GM21390 (cell line): ENCODE results near the gene DAW1.
"Not testable (repeated sequence)": the region's sequence is repeated elsewhere in the genome, so short reads cannot be mapped to it uniquely, and the experiment has no call there.

ENCODE experiments used
- ATAC-seq: cut with Tn5 transposase; IDR thresholded peaks from one replicate; pipeline ENCODE4 v1.9.1; 2021; ENCODE audit not compliant: unreplicated experiment

Gene DAW1, protein sequence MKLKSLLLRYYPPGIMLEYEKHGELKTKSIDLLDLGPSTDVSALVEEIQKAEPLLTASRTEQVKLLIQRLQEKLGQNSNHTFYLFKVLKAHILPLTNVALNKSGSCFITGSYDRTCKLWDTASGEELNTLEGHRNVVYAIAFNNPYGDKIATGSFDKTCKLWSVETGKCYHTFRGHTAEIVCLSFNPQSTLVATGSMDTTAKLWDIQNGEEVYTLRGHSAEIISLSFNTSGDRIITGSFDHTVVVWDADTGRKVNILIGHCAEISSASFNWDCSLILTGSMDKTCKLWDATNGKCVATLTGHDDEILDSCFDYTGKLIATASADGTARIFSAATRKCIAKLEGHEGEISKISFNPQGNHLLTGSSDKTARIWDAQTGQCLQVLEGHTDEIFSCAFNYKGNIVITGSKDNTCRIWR

DNA sequence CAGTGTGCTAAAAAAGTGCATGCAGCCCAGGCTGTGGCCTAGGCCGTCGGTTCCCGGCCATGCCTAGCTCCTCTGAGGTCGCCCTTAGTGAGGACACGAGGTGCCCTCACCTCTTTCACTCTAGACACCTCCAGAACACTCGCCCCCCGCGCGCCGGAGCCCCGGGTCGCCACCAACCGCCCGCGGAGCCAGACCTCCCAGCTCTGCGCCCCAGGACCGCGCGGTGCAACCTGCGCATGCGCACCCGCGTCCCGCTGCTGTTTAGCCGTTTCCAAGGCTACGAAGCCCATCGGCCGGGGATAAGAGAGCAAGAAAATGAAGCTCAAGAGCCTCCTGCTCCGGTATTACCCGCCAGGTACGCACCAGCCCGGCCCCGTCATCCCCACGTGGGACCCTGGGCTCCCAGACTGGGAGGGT lies at the start of gene DAW1:
TSS of gene DAW1 (plus strand) at position 257 of the 417 bp plus-strand sequence. CDS start at position 316, 59 bp downstream.
- ATAC-seq: peak; percentile 61

DNA sequence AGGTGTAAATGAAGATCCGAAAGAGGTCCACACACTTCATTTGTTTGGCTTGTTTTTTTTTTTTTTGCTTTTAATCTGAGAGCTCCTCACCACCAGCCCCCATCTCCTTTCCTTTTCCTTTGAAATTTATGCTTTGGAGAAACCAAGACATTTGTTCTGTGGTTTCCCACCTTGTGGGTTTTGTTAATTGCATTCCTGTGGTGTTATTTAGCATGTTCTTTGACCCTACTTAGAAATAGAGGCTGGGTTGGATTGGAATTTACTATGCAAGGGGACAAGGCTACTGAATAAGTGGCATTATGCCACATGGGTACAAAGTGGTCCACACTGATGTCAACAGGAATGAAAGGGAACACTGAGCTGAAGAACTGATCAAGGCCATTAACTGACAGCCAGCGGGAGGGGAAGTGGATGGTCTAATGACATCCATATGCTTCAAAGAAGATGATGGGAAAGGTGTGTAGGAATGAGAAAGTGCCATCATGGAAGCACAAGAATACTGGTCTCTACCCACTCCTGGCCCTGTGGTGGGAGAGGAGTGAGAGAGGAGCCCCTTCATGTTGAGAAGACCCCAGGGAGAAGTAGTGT lies 48.9 kb upstream of the DAW1 start:
- ATAC-seq: no peak

DNA sequence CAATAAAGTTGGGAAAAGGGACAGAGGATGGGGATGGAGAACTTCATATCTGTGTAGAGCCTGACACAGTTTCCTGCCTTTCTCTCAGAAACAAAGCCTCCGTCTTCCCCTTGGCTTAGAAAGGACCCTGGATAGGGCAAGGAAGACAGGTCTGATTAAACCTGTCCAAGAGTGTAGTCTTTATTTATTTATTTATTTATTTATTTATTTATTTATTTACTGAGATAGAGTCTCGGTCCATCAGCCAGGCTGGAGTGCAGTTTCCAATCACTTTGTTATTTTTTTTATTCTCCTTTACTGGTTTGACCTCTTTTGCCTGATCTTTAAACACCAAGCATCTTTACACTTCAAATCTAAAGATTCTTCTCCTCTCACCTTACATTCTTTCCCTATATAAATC lies 47.5 kb upstream of the DAW1 start:
- ATAC-seq: no peak

DNA sequence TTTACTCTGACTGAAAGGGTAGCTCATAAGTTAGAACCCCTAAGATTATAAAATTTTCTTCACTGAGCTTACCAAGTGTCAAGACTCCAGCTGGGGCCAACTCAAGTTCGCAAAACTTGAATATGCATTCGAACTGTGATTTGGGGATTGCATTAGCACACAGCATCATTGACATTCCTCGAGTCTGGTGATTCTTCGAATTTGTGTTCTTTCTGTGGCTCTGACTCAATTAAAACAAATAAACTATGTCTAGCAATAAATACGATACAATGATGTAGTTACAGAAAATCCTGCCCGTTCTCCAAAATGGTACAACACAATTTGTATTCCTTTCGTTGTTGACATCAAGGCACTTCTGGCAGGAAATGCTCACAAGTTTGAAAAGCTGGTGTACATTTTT lies 46.7 kb upstream of the DAW1 start:
- ATAC-seq: no peak

DNA sequence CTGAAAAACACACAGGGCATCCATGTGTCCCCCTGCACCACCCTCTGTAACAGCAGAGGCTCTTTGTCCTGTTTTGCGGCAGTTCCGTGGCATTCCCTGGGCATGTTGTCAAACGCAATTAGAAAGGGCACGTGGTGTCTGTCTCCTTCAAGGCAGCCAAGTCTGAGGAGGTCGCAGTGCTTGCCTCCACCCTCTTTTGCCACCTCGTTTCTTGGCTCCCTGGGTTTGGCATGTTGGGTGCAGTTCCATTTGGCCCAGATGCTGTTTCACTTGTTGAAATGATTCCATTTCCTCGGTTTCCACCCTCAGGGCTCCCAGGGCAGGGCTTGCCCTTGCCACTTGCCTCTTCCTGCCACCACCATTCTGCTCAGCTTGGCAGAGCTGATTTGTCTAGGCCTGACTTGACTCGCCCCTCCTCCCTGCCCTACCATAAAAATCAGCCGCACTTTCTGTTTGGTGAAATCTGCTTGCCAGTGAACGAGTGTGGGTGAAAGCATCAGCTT lies 45.4 kb upstream of the DAW1 start:
- ATAC-seq: no peak

DNA sequence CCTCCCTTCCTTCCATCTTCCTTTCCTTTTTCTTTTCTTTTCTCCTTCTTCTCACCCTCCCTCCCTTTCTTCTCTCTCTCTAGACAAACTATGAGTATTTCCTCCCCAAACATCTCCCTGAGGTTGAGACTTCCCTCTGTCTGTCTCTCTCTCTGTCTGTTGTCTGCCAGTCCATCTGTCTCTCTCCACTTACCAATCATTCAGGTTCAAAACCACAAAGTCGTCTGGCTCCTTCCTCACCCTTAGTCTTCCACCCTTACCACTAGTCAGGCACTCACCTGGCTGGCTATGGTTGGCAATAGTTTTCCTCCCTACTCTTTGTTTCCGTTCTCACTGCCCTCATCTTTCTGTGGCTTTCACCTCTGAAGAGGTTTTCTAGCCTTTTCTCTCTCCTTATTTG lies 44.9 kb upstream of the DAW1 start:
- no peak for ATAC-seq

DNA sequence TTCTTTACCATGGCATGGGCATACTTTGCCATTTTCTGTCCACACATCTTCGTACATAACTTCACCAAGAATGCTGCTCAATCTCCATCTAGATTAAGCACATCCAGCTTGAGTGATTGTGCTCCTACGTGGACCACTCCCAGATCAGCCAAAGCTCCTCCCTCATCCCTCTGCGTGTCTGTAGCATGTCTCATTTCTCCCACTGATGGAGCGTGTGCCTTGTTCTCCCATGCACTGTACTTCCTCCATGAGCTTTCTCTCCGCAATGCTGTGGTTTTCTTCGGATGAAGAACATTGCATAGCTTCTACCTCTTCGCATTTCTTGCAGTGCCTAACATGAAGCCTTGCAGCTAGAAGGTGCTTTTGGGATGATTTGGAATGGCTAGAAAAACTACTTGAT lies 44.3 kb upstream of the DAW1 start:
- ATAC-seq: no peak

DNA sequence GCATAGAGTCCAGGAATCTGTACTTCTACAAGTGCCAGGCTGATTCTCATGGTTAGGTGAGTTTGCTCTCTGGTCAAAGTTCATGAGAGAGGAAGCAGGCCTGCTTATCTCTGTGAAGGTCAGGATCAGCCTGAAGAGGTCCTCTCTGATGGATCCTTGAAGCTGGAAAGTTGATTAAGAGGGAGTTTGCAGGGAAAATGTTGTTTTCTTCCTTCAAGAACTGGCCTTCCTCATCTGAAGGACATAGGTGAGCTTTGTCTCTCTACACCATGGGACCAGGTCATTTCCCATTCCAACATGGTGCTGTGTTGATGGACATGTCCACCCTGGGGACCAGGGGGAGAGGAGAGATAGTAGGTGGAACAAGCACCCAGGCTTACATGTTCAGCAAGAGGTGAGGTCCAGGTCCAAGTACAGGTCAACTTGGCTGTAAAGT lies 42.9 kb upstream of the DAW1 start:
- no peak for ATAC-seq

DNA sequence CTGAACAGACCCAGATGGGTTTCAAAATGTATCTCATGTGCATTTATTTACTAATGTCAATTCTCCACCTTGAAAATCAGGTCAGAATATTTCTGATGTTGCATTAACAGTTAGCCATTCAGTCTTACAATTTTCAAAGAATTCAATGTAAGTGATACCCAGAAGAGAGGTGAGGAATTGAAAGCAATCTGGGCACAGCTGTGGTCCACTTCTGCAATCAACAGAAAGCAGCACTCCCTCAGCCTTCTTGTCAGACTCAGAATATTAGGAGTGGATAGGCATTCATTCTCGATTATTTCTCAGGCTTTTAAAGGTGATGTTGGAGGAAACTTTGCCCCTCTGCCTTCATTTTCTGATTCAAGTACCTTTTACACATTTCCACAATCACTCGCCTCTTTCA lies 42.1 kb upstream of the DAW1 start:
- no peak for ATAC-seq

DNA sequence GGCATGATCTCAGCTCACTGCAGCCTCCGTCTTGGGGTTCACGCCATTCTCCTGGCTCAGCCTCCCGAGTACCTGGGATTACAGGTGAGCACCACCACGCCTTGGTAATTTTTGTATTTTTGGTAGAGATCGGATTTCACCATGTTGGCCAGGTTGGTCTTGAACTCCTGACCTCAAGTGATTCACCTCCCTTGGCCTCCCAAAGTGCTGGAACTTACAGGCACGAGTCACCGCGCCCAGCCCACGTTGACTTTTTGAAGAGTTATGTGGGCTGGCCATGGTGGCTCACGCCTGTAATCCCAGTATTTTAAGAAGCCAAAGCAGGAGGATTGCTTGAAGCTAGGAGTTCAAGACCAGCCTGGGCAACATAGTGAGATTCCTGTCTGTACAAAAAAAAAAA lies 37.0 kb upstream of the DAW1 start:
- ATAC-seq: no peak

DNA sequence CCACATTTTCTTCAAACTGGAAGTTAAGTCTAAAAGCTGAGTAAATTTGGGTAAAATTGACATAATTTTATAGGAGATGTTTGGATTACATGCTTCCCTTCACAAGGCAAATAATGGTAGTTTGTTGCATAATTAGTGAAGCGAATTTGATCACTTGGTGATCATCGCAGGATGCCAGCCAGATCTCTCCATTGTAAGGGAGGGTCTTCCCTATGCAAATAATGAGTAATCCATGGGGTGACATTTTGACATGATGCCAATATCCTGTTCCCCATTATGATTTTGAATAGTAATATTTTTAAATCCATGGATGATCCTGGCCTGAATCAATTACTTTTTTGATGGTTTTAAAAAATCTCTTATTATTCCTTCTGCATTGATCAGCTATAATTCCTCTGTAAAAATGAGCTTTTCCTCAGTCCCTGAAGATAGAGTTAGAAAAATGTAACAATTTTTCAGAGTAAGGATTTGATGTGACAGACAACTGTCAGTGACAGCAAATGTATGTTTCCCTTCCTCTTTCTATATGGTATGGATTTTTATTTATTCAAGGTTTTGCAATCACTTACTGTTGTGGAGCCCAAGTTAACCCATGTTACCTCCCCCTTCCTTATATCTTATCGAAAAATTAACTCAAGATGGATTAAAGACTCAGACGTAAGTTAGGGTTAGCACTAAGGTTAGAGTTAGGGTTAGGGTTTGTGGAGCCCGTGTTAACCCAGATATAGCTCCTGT lies 36.3 kb upstream of the DAW1 start:
- no peak for ATAC-seq

DNA sequence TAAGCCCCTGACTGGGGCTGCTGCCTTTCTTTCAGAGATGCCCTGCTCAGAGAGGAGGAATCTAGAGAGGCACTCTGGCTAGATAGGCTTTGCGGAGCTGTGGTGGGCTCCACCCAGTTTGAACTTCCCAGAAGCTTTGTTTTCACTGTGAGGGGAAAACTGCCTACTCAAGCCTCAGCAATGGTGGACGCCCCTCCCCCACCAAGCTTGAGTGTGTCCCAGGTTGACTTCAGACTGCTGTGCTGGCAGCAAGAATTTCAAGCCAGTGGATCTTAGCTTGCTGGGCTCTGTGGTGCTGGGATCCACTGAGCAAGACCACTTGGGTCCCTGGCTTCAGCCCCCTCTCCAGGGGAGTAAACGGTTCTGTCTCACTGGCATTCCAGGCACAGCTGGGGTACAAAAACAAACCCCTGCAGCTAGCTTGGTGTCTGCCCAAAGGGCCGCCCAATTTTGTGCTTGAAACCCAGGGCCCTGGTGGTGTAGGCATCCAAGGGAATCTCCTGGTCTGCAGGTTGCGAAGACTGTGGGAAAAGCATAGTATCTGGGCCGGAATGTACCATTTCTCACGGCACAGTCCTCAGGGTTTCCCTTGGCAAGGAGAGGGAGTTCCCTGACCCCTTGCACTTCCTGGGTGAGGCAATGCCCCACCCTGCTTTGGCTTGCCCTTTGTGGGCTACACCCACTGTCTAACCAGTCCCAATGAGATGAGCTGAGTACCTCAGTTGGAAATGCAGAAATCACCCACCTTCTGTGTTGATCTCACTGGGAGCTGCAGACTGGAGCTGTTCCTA lies 31.9 kb upstream of the DAW1 start:
- ATAC-seq: not testable (repeated sequence)

DNA sequence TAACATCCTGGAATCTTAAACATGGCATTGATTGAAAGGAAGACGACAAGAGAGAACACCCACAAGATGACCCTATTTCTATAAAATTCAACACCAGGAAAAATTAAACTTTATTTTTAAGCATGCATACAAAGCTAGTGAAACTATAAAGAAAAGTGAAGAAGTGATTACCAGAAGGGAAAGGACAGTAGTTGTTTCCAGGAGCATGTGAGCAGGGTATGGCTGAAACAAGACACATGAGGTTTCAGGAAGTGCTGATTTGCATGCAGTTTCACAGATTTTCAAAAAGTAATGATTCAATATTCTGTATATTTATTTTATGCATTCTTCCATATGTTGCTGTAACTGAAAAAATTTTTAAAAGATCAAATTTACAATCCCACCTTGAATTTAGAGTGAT lies 24.6 kb upstream of the DAW1 start:
- ATAC-seq: peak; percentile 70

DNA sequence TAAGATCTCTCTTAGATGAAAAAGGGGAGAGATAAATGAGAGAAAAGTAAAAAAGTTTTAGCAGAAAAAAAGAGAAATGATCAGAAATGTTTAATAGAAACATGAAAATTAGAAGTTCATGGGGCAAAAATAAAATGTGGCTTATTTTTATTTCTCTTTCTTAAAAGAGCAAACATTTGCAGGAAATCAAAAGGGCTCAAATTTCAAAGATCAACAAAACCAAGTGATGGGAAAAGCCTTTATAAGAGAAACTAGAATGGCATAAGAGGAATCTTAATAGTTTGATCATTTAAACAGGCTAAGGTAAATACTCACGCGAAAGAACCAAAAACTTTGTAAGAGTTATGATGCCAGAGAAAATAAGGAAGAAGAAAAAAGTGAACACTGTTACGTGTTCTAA lies 23.3 kb upstream of the DAW1 start:
- ATAC-seq: no peak

DNA sequence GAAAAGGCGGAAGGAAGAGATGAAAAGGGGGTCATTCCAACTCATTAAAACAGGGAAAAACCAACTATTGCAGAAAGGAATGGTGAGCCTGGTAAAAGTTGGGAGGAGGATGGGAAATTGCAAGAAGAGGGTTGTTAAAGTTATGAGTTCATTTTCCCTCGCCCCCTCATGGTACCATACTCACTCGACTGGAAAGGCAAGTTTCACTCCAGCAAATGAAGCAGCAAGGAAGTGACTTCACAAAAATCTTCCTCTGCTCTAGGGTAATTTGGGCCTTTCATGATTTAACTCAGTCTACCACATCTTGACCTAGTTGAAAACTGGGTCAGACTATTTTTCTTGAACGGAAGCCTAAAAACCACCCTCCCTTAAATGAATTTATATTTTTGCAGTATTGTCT lies 22.8 kb upstream of the DAW1 start:
- peak; percentile 72 for ATAC-seq

DNA sequence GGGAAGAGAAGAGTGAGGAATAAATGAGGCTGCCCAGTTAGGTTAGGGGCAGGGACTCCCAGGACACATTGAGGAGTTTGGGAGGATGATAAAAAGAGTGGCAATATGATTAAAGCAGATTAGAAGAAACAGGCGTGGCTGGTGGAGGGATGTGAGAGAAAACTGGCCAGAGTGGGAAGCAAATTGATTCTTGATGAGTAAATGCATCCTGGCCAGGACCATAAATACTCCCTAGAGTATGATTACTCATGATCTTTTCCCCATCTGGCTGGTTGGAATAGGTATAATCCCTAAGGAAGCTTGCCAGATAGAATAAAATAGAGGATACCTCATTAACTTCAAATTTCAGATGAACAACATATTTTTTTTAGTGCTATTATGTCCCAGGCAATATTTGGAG lies 21.5 kb upstream of the DAW1 start:
- ATAC-seq: no peak

DNA sequence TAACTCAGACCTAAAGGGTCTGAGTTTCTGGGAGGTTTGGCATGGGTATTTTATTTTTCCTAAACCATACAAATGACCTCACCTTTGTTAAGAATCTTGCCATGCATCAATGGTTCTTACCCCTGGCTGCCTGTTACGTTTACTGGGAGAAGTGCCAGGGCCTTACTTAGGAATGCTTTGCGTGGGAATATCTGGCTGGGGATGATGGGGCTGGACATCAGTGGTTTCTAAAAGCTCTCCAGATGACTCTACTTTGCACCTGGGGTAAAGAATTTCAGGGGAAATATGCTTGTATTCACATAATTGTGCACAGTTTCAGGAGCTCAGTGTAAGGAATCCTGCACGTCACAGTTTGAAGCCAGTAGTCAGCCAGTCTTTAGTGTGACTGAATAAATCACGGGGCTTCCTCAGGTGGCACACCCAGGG lies 18.2 kb upstream of the DAW1 start:
- ATAC-seq: no peak

DNA sequence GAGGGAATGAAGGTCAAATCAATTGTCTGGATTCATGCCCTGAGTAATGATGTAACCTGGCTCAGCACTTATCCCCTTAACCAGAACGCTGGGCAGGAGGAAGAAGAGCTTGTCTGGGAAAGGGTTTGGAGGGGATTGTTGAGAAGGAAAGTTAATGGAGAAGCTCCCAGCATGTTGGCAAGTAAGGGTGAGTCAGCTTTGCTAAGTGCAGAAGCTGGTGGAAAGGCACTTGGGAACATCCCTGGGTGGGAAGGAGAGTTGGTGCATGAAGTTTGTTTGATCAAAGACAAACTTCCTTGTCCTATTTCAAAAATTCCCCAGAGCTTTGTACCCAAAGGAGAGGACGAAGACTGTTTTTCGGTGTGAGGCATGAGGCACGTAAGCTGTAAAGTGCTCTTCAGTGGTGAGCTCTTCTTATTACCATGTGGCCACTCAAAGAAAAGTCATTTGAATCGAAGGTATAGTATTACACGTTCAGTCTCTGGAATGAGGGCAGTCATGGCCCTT lies 17.6 kb upstream of the DAW1 start:
- ATAC-seq: no peak

DNA sequence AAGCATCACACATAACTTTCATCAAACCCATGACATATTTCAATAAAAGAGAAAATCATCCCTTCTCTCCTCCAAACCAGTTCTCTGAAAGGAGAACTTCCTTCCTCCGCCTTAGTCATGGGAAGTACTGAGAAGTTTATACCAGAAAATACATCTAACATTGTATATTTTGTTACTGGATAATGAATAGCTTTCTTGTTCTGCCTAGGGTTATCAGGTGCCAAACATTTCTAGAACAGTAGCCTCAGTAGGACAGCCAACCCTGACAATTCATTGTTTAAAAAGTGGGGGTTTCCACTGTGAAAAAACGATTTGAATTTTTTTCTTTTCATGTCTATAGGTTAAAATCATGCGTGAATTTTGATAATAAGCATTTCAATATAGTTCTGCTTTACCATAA lies 16.0 kb upstream of the DAW1 start:
- ATAC-seq: no peak

DNA sequence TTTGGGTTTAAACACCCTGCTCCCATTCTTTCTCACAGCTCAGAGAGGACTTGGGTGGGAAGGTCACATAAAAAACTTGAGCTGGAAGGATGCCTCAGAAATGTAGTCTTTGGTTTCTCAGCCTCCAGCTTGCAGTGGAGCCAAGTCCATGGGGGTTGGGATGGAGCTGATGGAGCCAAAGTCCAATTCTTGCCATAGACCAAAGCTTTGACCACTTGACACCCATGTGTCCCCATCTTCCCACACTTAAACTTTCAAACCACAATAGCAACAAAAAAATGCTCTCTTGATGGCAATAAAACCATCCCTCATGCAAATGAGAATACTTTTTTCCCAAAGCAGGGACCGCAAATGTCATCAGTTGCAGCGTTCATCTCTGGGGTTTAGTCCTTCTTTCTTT lies 14.7 kb upstream of the DAW1 start:
- no peak for ATAC-seq

DNA sequence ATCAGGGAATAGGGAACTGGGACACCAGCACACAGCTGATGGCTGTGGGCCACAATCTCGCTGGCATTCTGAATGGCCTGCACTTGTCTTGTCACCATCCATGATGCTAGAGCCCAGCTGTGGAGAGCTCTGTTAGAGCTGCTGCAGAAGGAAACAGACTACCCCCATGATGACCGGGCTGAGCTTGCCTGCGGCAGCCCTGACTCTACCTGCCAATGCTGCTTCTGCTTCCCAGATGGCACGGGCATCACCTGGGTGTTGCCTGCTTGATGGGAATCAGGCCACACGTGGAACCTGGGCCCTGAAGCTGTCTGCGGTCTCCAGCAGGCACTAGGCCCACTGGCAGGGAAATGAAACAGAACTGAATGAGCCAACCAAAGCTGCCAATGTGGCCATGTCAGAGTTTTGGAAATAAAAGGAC lies 11.2 kb upstream of the DAW1 start:
- no peak for ATAC-seq
